GM23338 (cell line): ENCODE data around the gene AQP1. TPM values are rescaled to one million over a fixed set of nuclear protein-coding genes. Genes with fewer than 3 reads are reported as not detected.

ENCODE experiments used
- ATAC-seq: fragments of 200-7000 bp; cut with Tn5 transposase; 3 replicates; pipeline ENCODE4 v1.9.1; 2020
- DNase-seq: peaks from one replicate; pipeline ENCODE4 v3.0.0-alpha.2; 2015; ENCODE audit warnings: low spot score
- H2AFZ ChIP-seq: fragments of 200-600 bp; sonication (generic); 2 replicates; pipeline ENCODE4 v1.8.0; 2016; ENCODE audit warnings: antibody characterized with exemption, mild to moderate bottlenecking, moderate library complexity
- H3F3A ChIP-seq: fragments of 200-600 bp; sonication (generic); replicated peaks from 2 replicates; pipeline ENCODE4 v1.8.0; 2017; ENCODE audit warnings: antibody characterized with exemption, mixed run types, low read depth
- H3K27ac ChIP-seq: fragments of 200-600 bp; sonication (generic); 2 replicates; pipeline ENCODE4 v1.6.1; 2016; ENCODE audit warnings: low read depth
- H3K27me3 ChIP-seq: fragments of 200-600 bp; sonication (generic); 2 replicates; pipeline ENCODE4 v1.8.0; 2016; ENCODE audit warnings: mild to moderate bottlenecking, mixed run types, moderate library complexity; ENCODE audit not compliant: insufficient read depth
- H3K36me3 ChIP-seq: fragments of 200-600 bp; sonication (generic); 2 replicates; pipeline ENCODE4 v1.8.0; 2016; ENCODE audit warnings: mild to moderate bottlenecking; ENCODE audit not compliant: insufficient read depth
- H3K4me1 ChIP-seq: fragments of 200-600 bp; sonication (generic); 2 replicates; pipeline ENCODE4 v1.8.0; 2016; ENCODE audit warnings: mild to moderate bottlenecking, moderate library complexity; ENCODE audit not compliant: insufficient read depth
- H3K4me2 ChIP-seq: fragments of 200-600 bp; sonication (generic); 2 replicates; pipeline ENCODE4 v1.7.1; 2017; ENCODE audit warnings: mixed run types
- H3K4me3 ChIP-seq: fragments of 200-600 bp; sonication (generic); 2 replicates; pipeline ENCODE4 v1.6.1; 2016; ENCODE audit warnings: mixed run types
- H3K79me2 ChIP-seq: fragments of 200-600 bp; sonication (generic); replicated peaks from 2 replicates; pipeline ENCODE4 v1.8.0; 2017; ENCODE audit warnings: mild to moderate bottlenecking; ENCODE audit not compliant: insufficient read depth
- H3K9me2 ChIP-seq: fragments of 200-600 bp; sonication (generic); 2 replicates; pipeline ENCODE4 v1.8.0; 2017; ENCODE audit not compliant: insufficient read depth
- H4K20me1 ChIP-seq: fragments of 200-600 bp; sonication (generic); replicated peaks from 2 replicates; pipeline ENCODE4 v1.8.0; 2017; ENCODE audit warnings: mild to moderate bottlenecking; ENCODE audit not compliant: insufficient read depth
- H3K27ac Mint-ChIP-seq: 2 replicates; pipeline ENCODE4 v1.8.0; 2020; ENCODE audit warnings: inconsistent platforms, mild to moderate bottlenecking, moderate library complexity, mixed read lengths
- H3K27me3 Mint-ChIP-seq: 3 replicates; pipeline ENCODE4 v1.8.0; 2022; ENCODE audit warnings: low read depth, mild to moderate bottlenecking, moderate library complexity, mixed read lengths, inconsistent platforms; ENCODE audit not compliant: insufficient read depth, poor library complexity
- H3K36me3 Mint-ChIP-seq: 3 replicates; pipeline ENCODE4 v1.8.0; 2021; ENCODE audit warnings: low read depth, mild to moderate bottlenecking, inconsistent platforms, moderate library complexity, mixed read lengths
- H3K4me1 Mint-ChIP-seq: 3 replicates; pipeline ENCODE4 v1.8.0; 2020; ENCODE audit warnings: mild to moderate bottlenecking, inconsistent platforms, mixed read lengths
- H3K4me3 Mint-ChIP-seq: 3 replicates; pipeline ENCODE4 v1.8.0; 2021; ENCODE audit warnings: moderate library complexity, mild to moderate bottlenecking, inconsistent platforms, mixed read lengths
- H3K9me3 Mint-ChIP-seq: 3 replicates; pipeline ENCODE4 v1.8.0; 2020; ENCODE audit warnings: moderate library complexity, mild to moderate bottlenecking, inconsistent platforms, mixed read lengths
- CREB1 ChIP-seq: fragments of 250-450 bp; sonication (Bioruptor Pico); IDR thresholded peaks from 2 replicates; pipeline ENCODE4 v1.5.0; 2020; ENCODE audit warnings: low read depth, mild to moderate bottlenecking, moderate library complexity
- EZH2phosphoT487 ChIP-seq: fragments of 200-600 bp; sonication (generic); IDR thresholded peaks from one replicate; pipeline ENCODE4 v1.8.1; 2018; ENCODE audit warnings: antibody characterized with exemption; ENCODE audit not compliant: unreplicated experiment
- NANOG ChIP-seq: IDR thresholded peaks from 2 replicates; pipeline ENCODE4 v1.6.1; 2016; ENCODE audit warnings: antibody characterized with exemption, borderline replicate concordance
- STAT1 ChIP-seq: IDR thresholded peaks from one replicate; pipeline ENCODE4 v1.6.1; 2016; ENCODE audit warnings: antibody characterized with exemption; ENCODE audit not compliant: unreplicated experiment
- ZNF114 ChIP-seq: fragments of 250-450 bp; sonication (Bioruptor Pico); IDR thresholded peaks from 2 replicates; pipeline ENCODE4 v1.5.0; 2020; ENCODE audit warnings: mild to moderate bottlenecking, moderate library complexity
- ZNF331 ChIP-seq: fragments of 250-450 bp; sonication (Bioruptor Pico); IDR thresholded peaks from 2 replicates; pipeline ENCODE4 v1.5.0; 2020; ENCODE audit warnings: low read depth, mild to moderate bottlenecking, moderate library complexity
- ZNF462 ChIP-seq: fragments of 250-450 bp; sonication (Bioruptor Pico); IDR thresholded peaks from 2 replicates; pipeline ENCODE4 v1.5.0; 2020; ENCODE audit warnings: mild to moderate bottlenecking, moderate library complexity
- polyA plus RNA-seq: library from polyadenylated mRNA; unstranded; fragments of >200 nt; fragmentation: Nextera tagmentation; extraction: Ambion mirVana; gene quantifications from 2 replicates; pipeline ENCODE4 v1.2.1, GENCODE V29; 2016
- total RNA-seq: library from RNA; depleted of rRNA; stranded (reverse); fragments of >200 nt; shearing (Covaris generic); gene quantifications from 2 replicates; pipeline ENCODE4 v1.2.3, GENCODE V29; 2014
- TF ChIP-seq, protein P1 (sequence below): IDR thresholded peaks from one replicate; pipeline ENCODE4 v1.6.1; 2018; ENCODE audit warnings: antibody characterized with exemption; ENCODE audit not compliant: unreplicated experiment
- TF ChIP-seq, protein P2 (sequence below), 2 experiments: fragments of 200-600 bp in 1 of 2; sonication (generic) in 1 of 2; conservative IDR thresholded peaks; 2 replicates each; pipeline versions ENCODE4 v1.5.1 to v1.6.1; 2016 to 2017; ENCODE audit warnings: antibody characterized with exemption in 2 of 2, low read depth in 2 of 2, mild to moderate bottlenecking in 2 of 2, moderate library complexity in 1 of 2

The AQP1 gene
- total and polyA plus RNA-seq, 2 experiments from 2014 or later = 0.28 TPM; not detected in 1

DNA sequence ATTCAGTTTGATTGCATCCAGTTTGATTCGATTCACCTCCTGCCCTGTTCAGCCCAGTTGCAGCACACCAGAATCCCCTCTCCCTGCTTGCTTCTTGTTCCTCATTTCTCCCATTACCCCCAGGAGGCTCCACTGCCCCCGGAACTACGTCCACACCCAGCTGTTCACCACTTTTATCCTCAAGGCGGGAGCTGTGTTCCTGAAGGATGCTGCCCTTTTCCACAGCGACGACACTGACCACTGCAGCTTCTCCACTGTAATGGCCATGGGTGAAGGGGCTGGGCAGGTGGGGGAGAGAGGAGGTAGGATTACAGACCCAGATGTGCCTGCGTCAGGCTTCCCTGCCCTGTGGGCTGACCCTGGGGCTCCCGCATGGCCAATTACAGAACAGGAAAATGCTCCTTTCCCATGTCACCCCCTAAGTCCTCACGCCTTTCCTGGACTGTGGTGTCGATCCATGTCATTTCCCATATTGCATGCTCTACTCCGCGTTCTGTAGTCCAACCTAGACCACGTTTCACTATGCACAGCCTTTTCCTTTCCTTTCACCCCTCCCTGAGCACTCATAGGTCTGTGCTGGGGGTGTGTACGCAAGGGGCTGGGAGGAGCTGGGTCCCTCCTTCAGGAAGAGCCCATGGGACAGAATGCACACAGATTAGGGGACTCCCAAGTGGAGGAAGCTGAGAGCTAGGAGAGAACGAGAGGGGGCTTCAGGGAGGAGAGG, 60.3 kb downstream of the AQP1 start (continued):
- TF ChIP-seq ZNF114 = no peak
- TF ChIP-seq STAT1 = no peak
- TF ChIP-seq, protein P1, sequence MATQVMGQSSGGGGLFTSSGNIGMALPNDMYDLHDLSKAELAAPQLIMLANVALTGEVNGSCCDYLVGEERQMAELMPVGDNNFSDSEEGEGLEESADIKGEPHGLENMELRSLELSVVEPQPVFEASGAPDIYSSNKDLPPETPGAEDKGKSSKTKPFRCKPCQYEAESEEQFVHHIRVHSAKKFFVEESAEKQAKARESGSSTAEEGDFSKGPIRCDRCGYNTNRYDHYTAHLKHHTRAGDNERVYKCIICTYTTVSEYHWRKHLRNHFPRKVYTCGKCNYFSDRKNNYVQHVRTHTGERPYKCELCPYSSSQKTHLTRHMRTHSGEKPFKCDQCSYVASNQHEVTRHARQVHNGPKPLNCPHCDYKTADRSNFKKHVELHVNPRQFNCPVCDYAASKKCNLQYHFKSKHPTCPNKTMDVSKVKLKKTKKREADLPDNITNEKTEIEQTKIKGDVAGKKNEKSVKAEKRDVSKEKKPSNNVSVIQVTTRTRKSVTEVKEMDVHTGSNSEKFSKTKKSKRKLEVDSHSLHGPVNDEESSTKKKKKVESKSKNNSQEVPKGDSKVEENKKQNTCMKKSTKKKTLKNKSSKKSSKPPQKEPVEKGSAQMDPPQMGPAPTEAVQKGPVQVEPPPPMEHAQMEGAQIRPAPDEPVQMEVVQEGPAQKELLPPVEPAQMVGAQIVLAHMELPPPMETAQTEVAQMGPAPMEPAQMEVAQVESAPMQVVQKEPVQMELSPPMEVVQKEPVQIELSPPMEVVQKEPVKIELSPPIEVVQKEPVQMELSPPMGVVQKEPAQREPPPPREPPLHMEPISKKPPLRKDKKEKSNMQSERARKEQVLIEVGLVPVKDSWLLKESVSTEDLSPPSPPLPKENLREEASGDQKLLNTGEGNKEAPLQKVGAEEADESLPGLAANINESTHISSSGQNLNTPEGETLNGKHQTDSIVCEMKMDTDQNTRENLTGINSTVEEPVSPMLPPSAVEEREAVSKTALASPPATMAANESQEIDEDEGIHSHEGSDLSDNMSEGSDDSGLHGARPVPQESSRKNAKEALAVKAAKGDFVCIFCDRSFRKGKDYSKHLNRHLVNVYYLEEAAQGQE = no peak
- TF ChIP-seq, protein P2, sequence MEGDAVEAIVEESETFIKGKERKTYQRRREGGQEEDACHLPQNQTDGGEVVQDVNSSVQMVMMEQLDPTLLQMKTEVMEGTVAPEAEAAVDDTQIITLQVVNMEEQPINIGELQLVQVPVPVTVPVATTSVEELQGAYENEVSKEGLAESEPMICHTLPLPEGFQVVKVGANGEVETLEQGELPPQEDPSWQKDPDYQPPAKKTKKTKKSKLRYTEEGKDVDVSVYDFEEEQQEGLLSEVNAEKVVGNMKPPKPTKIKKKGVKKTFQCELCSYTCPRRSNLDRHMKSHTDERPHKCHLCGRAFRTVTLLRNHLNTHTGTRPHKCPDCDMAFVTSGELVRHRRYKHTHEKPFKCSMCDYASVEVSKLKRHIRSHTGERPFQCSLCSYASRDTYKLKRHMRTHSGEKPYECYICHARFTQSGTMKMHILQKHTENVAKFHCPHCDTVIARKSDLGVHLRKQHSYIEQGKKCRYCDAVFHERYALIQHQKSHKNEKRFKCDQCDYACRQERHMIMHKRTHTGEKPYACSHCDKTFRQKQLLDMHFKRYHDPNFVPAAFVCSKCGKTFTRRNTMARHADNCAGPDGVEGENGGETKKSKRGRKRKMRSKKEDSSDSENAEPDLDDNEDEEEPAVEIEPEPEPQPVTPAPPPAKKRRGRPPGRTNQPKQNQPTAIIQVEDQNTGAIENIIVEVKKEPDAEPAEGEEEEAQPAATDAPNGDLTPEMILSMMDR (conservative IDR thresholded peaks at IDR 0.05; ENCODE audit: low read depth in 2 of 2) = no peak; a peak in 1 of 4 replicates
- TF ChIP-seq CREB1 (CRISPR knock-in tag) = no peak

DNA sequence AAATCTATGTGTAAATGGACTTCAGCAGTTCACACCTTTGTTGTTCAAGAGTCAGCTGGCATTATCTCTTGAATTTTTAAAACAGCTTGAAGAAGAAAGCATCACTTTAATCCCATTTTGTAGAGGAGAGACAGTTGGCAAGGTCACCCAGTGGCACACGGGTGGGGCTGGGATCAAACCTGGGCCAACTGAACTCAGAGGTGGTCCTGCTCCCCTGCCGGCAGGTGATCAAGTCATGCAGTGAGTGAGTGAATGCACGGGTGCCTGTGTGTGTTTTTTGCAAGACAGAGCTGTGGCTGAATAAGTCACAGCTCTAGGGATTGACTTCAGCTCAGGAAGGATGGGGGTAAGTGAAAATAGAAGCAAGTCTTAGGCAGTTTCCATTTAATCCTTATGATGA, 61.6 kb downstream of the AQP1 start:
- H4K20me1 ChIP-seq = no peaks in the 10 kb centered on the region
- H3K79me2 ChIP-seq = no peaks in the 10 kb centered on the region
- no peaks in the 10 kb centered on the region for H3K36me3 ChIP-seq
- Mint-ChIP-seq H3K36me3 (no peaks in the 10 kb centered on the region), H3K4me3 (no peak overlapping the region; the same call in 2 of the 3 replicates), H3K9me3 (no peaks in the 10 kb centered on the region), H3K27me3 (peaks cover 13% of the 10 kb centered on the region), H3K4me1 (peaks cover 9% of the 10 kb centered on the region), H3K27ac (no peak overlapping the region)
- H3K27ac ChIP-seq = no peak overlapping the region
- ATAC-seq = no peak
- no peaks in the 10 kb centered on the region for H3K27me3 ChIP-seq
- no peak overlapping the region for H2AFZ ChIP-seq
- no peaks in the 10 kb centered on the region for H3F3A ChIP-seq
- H3K9me2 ChIP-seq = no peaks in the 10 kb centered on the region; the same call in 1 of the 2 replicates
- H3K4me1 ChIP-seq = no peaks in the 10 kb centered on the region
- H3K4me3 ChIP-seq = no peak overlapping the region
- H3K4me2 ChIP-seq = no peak overlapping the region
- DNase-seq = no peak
- TF ChIP-seq ZNF462 (CRISPR knock-in tag) (no peak), EZH2phosphoT487 (no peak), ZNF331 (CRISPR knock-in tag) (no peak), NANOG (no peak), ZNF114 (no peak)
- TF ChIP-seq, protein P1 = no peak
